Activated CD8-positive, alpha-beta T cell treated with anti-CD3 and anti-CD28 coated beads for 36 hours (primary cell): ENCODE data around the gene TMEM220. TPM values are rescaled to one million over a fixed set of nuclear protein-coding genes. Genes with fewer than 3 reads are reported as not detected.

Experiments used
- ATAC-seq: fragments of 200-7000 bp; cut with Tn5 transposase; one replicate; pipeline ENCODE4 v1.10.0; 2021; ENCODE audit warnings: mild to moderate bottlenecking, moderate library complexity
- CTCF ChIA-PET: fragments of 350-600 bp; sonication (Branson Sonifier 250); formaldehyde crosslinking; loops from one replicate; lab custom pipeline; 2021; ENCODE audit warnings: antibody characterized with exemption; lab: Charles Lee
- POLR2A ChIA-PET: fragments of 350-600 bp; sonication (Branson Sonifier 250); formaldehyde crosslinking; loops from one replicate; lab custom pipeline; 2021; ENCODE audit warnings: antibody characterized with exemption; lab: Charles Lee
- DNase-seq: peaks from one replicate; pipeline ENCODE4 v3.0.0-alpha.2; 2020
- H3K27ac Mint-ChIP-seq: one replicate; pipeline ENCODE4 v1.8.0; 2021; ENCODE audit warnings: mild to moderate bottlenecking, mixed read lengths
- H3K27me3 Mint-ChIP-seq: one replicate; pipeline ENCODE4 v1.8.0; 2021; ENCODE audit warnings: mixed read lengths
- H3K36me3 Mint-ChIP-seq: one replicate; pipeline ENCODE4 v1.8.0; 2021; ENCODE audit warnings: low read depth, mixed read lengths
- H3K4me1 Mint-ChIP-seq: one replicate; pipeline ENCODE4 v1.8.0; 2021; ENCODE audit warnings: low read depth, mixed read lengths
- H3K4me3 Mint-ChIP-seq: one replicate; pipeline ENCODE4 v1.8.0; 2021; ENCODE audit warnings: mild to moderate bottlenecking, moderate library complexity, mixed read lengths
- H3K9me3 Mint-ChIP-seq: one replicate; pipeline ENCODE4 v1.8.0; 2021; ENCODE audit warnings: mixed read lengths
- CTCF ChIP-seq: fragments of 200-600 bp; IDR thresholded peaks from one replicate; pipeline ENCODE4 v1.8.0; 2022; ENCODE audit warnings: antibody characterized with exemption, mild to moderate bottlenecking
- intact Hi-C: fragments of 100-400 bp; cut with micrococcal nuclease; formaldehyde crosslinking; loops from one replicate; pipeline ENCODE4 v1.10.0; 2022
- total RNA-seq, 2 experiments: library from RNA; stranded (reverse); gene quantifications; one replicate each; pipeline ENCODE4 v1.2.3, GENCODE V29; 2021

TMEM220 gene
- total RNA-seq, 2 experiments from 2014 or later = 0.63 to 1.4 TPM

- DNase-seq (no peak), ATAC-seq (no peak)
- no peaks in the 10 kb centered on the region for H3K27me3 Mint-ChIP-seq
- ChIA-PET POLR2A (interaction anchor here (0.5 kb wide), 1 partner anchor 36 kb away, joined by 3 read pairs; no protein-coding TSS in a partner anchor), CTCF (interaction anchor here (0.9 to 1.6 kb wide), 2 partner anchors 8 to 35 kb away, joined by 3 to 4 read pairs; no protein-coding TSS in a partner anchor)
- TF ChIP-seq CTCF = no peak
- no peaks in the 10 kb centered on the region for H3K4me1 Mint-ChIP-seq
- no peak overlapping the region for H3K4me3 Mint-ChIP-seq
- intact Hi-C loops = no loop called here
- H3K9me3 Mint-ChIP-seq = no peaks in the 10 kb centered on the region
- peaks cover 1% of the 10 kb centered on the region for H3K36me3 Mint-ChIP-seq
- no peak overlapping the region for H3K27ac Mint-ChIP-seq
Observed at GRCh38 chr17:10664571-10664970, 65.3 kb downstream of the TMEM220 start.

Other genes with a start within 250 kb of the TMEM220 start
- gene MYH1, start 211.5 kb downstream of the TMEM220 start, total RNA-seq = not detected
- gene MYH2, start 180.4 kb downstream of the TMEM220 start, total RNA-seq = not detected
- 1 to 10 TPM; 1.8 to 4.1 TPM for gene MYH3, start 72.7 kb downstream of the TMEM220 start, total RNA-seq
- 10 to 100 TPM; 45.3 to 45.4 TPM for gene SCO1, start 32.5 kb downstream of the TMEM220 start, total RNA-seq
- gene ADPRM, start 32.4 kb downstream of the TMEM220 start, total RNA-seq = 10 to 100 TPM; 13.0 to 13.6 TPM
- gene TMEM238L, start 74.1 kb upstream of the TMEM220 start, total RNA-seq = not detected
- not detected for gene PIRT, start 108.1 kb upstream of the TMEM220 start, total RNA-seq